ENCODE measurements around the gene PGM1. TPM values are rescaled to one million over a fixed set of nuclear protein-coding genes. Genes with fewer than 3 reads are reported as not detected.

The PGM1 gene
- total and polyA plus RNA-seq, 2 of the 4 experiments (the other 2 are of a cell fraction): 42.6 to 94.5 TPM

DNA sequence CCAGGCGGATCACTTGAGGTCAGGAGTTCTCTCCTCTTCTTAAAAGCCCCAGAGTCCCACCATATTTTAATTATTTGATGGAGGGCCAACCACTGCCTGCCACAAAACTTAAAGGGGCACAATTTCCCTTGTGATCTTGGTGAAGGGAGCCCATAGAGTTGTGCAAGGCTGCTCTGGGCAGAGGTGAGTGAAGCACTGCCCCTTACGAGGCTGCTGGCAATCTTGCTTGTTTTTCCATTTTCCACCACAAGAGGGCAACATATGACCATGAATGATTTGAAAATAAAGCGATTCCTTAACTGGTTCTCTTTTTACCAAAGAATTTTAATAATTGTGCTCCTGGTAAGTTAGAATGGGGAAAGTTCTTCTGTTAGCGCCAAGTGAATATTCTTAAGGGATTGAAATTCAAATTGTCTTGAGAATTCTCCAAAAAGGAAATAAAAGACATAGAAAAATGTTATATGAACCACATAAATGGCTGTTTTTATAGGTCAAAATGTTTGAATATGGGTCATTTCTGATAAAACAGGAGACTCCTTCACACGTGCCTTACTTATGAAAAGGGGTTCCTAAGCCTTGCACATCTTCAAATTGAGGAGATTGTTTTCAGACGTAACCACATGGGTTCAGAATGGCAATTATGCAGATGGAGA is 22.7 kb downstream of the PGM1 start (continued):
- TF ChIP-seq BHLHE40 (IDR thresholded peaks at IDR 0.05; ENCODE audit: low read depth, low read length): no peak

- TF ChIP-seq CEBPB (IDR thresholded peaks at IDR 0.05; ENCODE audit: low read depth, low read length): peak; percentile 75
- TF ChIP-seq FOS (IDR thresholded peaks at IDR 0.05; ENCODE audit: low read depth, low read length): no peak
- no peak for TF ChIP-seq CTCF (conservative IDR thresholded peaks at IDR 0.05; ENCODE audit: low read depth, low read length)
- H3K23ac ChIP-seq (ENCODE audit: low read depth, low read length): no peak overlapping the region
Measured at GRCh38 chr1:63617450-63617849, 24.2 kb downstream of the PGM1 start.

More at GRCh38 chr1:63617450-63617849, 24.2 kb downstream of the PGM1 start:
- peaks cover 8% of the 10 kb centered on the region for H3K4me1 ChIP-seq (ENCODE audit: control insufficient read depth, insufficient read depth, low read length)
- H3K9ac ChIP-seq (ENCODE audit: low read depth, low read length): no peak overlapping the region
- no peaks in the 10 kb centered on the region for H3K9me1 ChIP-seq (ENCODE audit: insufficient read depth, low read length)
- no peak overlapping the region for H2BK5ac ChIP-seq (ENCODE audit: low read depth, low read length, poor library complexity, severe bottlenecking)
- dilution Hi-C loops (cut with HindIII; ENCODE audit: low sequenced_read_pairs, unreplicated experiment) (no loop called here), intact Hi-C loops (cut with micrococcal nuclease) (loop anchor here (2.0 to 5.0 kb wide), 4 partner anchors 75 to 545 kb away; partner anchors contain the start of gene ROR1), in situ Hi-C loops (cut with MboI; ENCODE audit: low sequenced_read_pairs) (loop anchor here (5.0 to 10.0 kb wide), 2 partner anchors 517 to 625 kb away; no protein-coding TSS in a partner anchor)
- H2BK15ac ChIP-seq (ENCODE audit: low read depth, low read length): no peak overlapping the region
- H4K20me1 ChIP-seq (ENCODE audit: insufficient read depth, low read length): 0 out of 2 replicates have a peak, but pooled peaks cover 4% of the 10 kb centered on the region
- H3K9me3 ChIP-seq (ENCODE audit: control insufficient read depth, insufficient read depth, low read length): no peaks in the 10 kb centered on the region
- H2AFZ ChIP-seq (replicated peaks; ENCODE audit: low read length, poor library complexity): no peak overlapping the region
- H2BK20ac ChIP-seq (ENCODE audit: low read depth, low read length): peak overlapping the region; percentile 78; the same call in 1 of the 2 replicates
- H2BK120ac ChIP-seq (ENCODE audit: low read depth, low read length): peak overlapping the region; percentile 58; the same call in 1 of the 2 replicates
- peak overlapping the region; percentile 68 for H3K4ac ChIP-seq (ENCODE audit: low read depth, low read length)
- ChIA-PET POLR2A (ENCODE audit: unreplicated experiment) (no interaction called here), CTCF (interaction anchor here (1.5 to 2.0 kb wide), 2 partner anchors 74 to 625 kb away, joined by 5 read pairs; no protein-coding TSS in a partner anchor)
- H2AK5ac ChIP-seq (ENCODE audit: low read depth, low read length): peak overlapping the region; percentile 5; the same call in 1 of the 2 replicates
- H3K4me3 ChIP-seq (ENCODE audit: insufficient read depth, low read depth, low read length): no peak overlapping the region
- DNase-seq (no peak), ATAC-seq (ENCODE audit: low read depth) (no peak)
- 0 out of 2 replicates have a peak overlapping the region, but pooled peaks have one; percentile 56 for H3K14ac ChIP-seq (replicated peaks; ENCODE audit: low read depth, low read length)
- H3K18ac ChIP-seq (ENCODE audit: low read depth, low read length): no peak overlapping the region
- no peak overlapping the region for H4K8ac ChIP-seq (ENCODE audit: low read depth in 2 of 2, low read length in 2 of 2)
- no peaks in the 10 kb centered on the region for H3K27me3 ChIP-seq (ENCODE audit: control insufficient read depth, insufficient read depth, low read length)
- no TSS peak for BruUV-seq (replicated peaks)
- peak overlapping the region; percentile 46 for H4K91ac ChIP-seq (ENCODE audit: insufficient read depth, low read depth, low read length)
- no peak overlapping the region for H3K4me2 ChIP-seq (ENCODE audit: low read depth, low read length)
- H3K36me3 ChIP-seq (ENCODE audit: control insufficient read depth, insufficient read depth, low read length): no peaks in the 10 kb centered on the region
- no peak overlapping the region for H2AK9ac ChIP-seq (replicated peaks; ENCODE audit: low read depth, low read length, poor library complexity)
- H4K5ac ChIP-seq (ENCODE audit: low read depth, low read length): no peak overlapping the region
- 100% methylated on average over 3 of the region's 6 CpGs; no CpG with 5 or more reads in 1 of the 2 experiments for WGBS, 2 experiments (ENCODE audit: extremely low coverage in 2 of 2, insufficient read length in 1 of 2)
- H3K56ac ChIP-seq (ENCODE audit: extremely low read depth, insufficient read depth, low read length): no peak overlapping the region
- no peak overlapping the region for H3K27ac ChIP-seq (ENCODE audit: insufficient read depth, low read length)
- peaks cover 12 to 20% of the 10 kb centered on the region in 2 experiments; a peak in 3 of 4 replicates for H3K79me1 ChIP-seq (ENCODE audit: low read depth in 1 of 2, low read length in 2 of 2)

All from IMR-90 (cell line).